HCT116 (cell line): ENCODE data around the gene ZNFX1.

ENCODE experiments used
- CBX3 ChIP-seq: IDR thresholded peaks from 2 replicates; pipeline ENCODE4 v1.6.1; 2012; ENCODE audit warnings: low read depth
- CEBPB ChIP-seq: IDR thresholded peaks from 2 replicates; pipeline ENCODE4 v1.6.1; 2012; ENCODE audit warnings: low read depth
- CTCF ChIP-seq, 3 experiments: fragments of 200-600 bp in 1 of 3; sonication (generic) in 1 of 3; IDR thresholded peaks in 2 of 3; conservative IDR thresholded peaks in 1 of 3; 2 replicates each; pipeline ENCODE4 v1.5.1; 2012 to 2017; ENCODE audit warnings: low read depth in 2 of 3, low read length in 2 of 3, antibody characterized with exemption in 1 of 3, borderline replicate concordance in 1 of 3, control low read depth in 1 of 3, mild to moderate bottlenecking in 1 of 3, mixed read lengths in 1 of 3, mixed run types in 1 of 3, moderate library complexity in 1 of 3; ENCODE audit not compliant: insufficient read depth in 1 of 3
- EZH2 ChIP-seq: fragments of 200-600 bp; sonication (generic); IDR thresholded peaks from 2 replicates; pipeline ENCODE4 v1.6.1; 2017; ENCODE audit warnings: antibody characterized with exemption, mixed run types
- RAD21 ChIP-seq: IDR thresholded peaks from 2 replicates; pipeline ENCODE4 v1.6.1; 2012; ENCODE audit warnings: low read depth, mild to moderate bottlenecking
- TF ChIP-seq, protein P1 (sequence below): IDR thresholded peaks from 2 replicates; pipeline ENCODE4 v1.6.1; 2012
- TF ChIP-seq, protein P2 (sequence below): IDR thresholded peaks from 2 replicates; pipeline ENCODE4 v1.6.1; 2012; ENCODE audit warnings: low read depth

DNA sequence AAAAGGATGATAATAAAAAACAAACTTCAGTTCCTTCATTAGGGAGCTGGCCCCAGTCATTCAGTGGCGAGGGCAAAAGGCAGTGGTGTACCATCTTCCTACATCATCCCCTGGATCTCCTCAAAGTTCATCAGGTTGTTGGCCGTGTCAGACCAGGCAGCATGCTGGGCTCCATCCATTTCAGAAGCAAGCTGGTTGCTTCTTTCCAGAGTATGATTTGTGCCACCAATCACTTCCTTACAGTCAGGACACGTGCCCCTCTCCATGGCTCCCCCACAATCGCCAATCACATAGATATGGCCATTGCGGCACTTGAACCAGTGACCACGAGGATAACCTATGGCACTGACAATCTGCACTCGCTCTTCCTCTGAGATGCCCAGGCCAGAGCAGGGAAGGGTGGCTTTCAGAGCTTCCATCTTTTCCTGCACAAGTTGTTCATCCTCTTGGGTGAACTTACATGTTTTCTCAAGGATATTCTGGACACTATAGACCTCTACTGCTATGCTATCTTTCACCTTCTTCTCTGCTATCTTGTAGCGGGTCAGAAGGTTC, 30.6 kb downstream of the ZNFX1 start:
- TF ChIP-seq, protein P1, sequence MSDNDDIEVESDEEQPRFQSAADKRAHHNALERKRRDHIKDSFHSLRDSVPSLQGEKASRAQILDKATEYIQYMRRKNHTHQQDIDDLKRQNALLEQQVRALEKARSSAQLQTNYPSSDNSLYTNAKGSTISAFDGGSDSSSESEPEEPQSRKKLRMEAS, result no peak
- TF ChIP-seq CTCF (IDR thresholded peaks at IDR 0.05 in 2 of 3, conservative IDR thresholded peaks at IDR 0.05 in 1 of 3; ENCODE audit: borderline replicate concordance in 1 of 3, insufficient read depth in 1 of 3, low read depth in 2 of 3, low read length in 2 of 3), result no peak
- no peak for TF ChIP-seq CBX3
- no peak for TF ChIP-seq EZH2
- no peak for TF ChIP-seq CEBPB
- no peak for TF ChIP-seq RAD21
- TF ChIP-seq, protein P2, sequence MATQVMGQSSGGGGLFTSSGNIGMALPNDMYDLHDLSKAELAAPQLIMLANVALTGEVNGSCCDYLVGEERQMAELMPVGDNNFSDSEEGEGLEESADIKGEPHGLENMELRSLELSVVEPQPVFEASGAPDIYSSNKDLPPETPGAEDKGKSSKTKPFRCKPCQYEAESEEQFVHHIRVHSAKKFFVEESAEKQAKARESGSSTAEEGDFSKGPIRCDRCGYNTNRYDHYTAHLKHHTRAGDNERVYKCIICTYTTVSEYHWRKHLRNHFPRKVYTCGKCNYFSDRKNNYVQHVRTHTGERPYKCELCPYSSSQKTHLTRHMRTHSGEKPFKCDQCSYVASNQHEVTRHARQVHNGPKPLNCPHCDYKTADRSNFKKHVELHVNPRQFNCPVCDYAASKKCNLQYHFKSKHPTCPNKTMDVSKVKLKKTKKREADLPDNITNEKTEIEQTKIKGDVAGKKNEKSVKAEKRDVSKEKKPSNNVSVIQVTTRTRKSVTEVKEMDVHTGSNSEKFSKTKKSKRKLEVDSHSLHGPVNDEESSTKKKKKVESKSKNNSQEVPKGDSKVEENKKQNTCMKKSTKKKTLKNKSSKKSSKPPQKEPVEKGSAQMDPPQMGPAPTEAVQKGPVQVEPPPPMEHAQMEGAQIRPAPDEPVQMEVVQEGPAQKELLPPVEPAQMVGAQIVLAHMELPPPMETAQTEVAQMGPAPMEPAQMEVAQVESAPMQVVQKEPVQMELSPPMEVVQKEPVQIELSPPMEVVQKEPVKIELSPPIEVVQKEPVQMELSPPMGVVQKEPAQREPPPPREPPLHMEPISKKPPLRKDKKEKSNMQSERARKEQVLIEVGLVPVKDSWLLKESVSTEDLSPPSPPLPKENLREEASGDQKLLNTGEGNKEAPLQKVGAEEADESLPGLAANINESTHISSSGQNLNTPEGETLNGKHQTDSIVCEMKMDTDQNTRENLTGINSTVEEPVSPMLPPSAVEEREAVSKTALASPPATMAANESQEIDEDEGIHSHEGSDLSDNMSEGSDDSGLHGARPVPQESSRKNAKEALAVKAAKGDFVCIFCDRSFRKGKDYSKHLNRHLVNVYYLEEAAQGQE, result no peak
